Body of pancreas (tissue), 4 donors: Measurements from ENCODE around the gene SEPTIN5. TPM values are rescaled to one million over a fixed set of nuclear protein-coding genes. Genes with fewer than 3 reads are reported as not detected.

Experiments used
- ATAC-seq: fragments of 150-250 bp; one replicate; pipeline ENCODE4 v1.9.1; 2016
- DNase-seq, 4 donors: peaks; one replicate each; pipeline ENCODE4 v3.0.0-alpha.2; 2019
- H3K27ac ChIP-seq, 4 donors: fragments of 200-600 bp; sonication (generic); 1 replicate in 3 of 4; 2 replicates in 1 of 4; pipeline versions ENCODE4 v1.5.1 to v1.6.1; 2016 to 2019; ENCODE audit warnings: mild to moderate bottlenecking in 1 of 4, mixed read lengths in 1 of 4, moderate library complexity in 1 of 4
- H3K27me3 ChIP-seq, 2 donors: fragments of 200-600 bp; sonication (generic); one replicate each; pipeline ENCODE4 v1.6.0; 2016; ENCODE audit warnings: mild to moderate bottlenecking in 1 of 2
- H3K36me3 ChIP-seq, 2 donors: fragments of 200-600 bp; sonication (generic); replicated peaks in 1 of 2; 2 replicates each; pipeline ENCODE4 v1.5.1; 2016; ENCODE audit warnings: low read depth in 2 of 2; ENCODE audit not compliant: insufficient read depth in 1 of 2
- H3K4me1 ChIP-seq: fragments of 200-600 bp; sonication (generic); one replicate; pipeline ENCODE4 v1.6.0; 2016
- H3K4me3 ChIP-seq, 2 donors: fragments of 200-600 bp; sonication (generic); 1 replicate in 1 of 2; 2 replicates in 1 of 2; pipeline ENCODE4 v1.5.1; 2016 to 2019
- H3K9me3 ChIP-seq, 3 donors: fragments of 200-600 bp; sonication (generic); 1 replicate in 2 of 3; 2 replicates in 1 of 3; pipeline ENCODE4 v1.5.1; 2016
- POLR2A ChIP-seq, 3 donors: fragments of 450-650 bp; IDR thresholded peaks; one replicate each; pipeline ENCODE4 v1.6.1; 2016; ENCODE audit warnings: antibody characterized with exemption in 3 of 3, mild to moderate bottlenecking in 2 of 3
- WGBS, 2 donors: methylation state at CpG; one replicate each; pipeline ENCODE4 v1.1.5; 2017; 5-methylcytosine and 5-hydroxymethylcytosine counted together
- intact Hi-C: fragments of 100-400 bp; cut with DNase I; formaldehyde crosslinking; loops from one replicate; pipeline ENCODE4 v1.15.1; 2023
- total RNA-seq, 2 donors: library from RNA; depleted of rRNA; stranded (reverse); fragments of >200 nt; gene quantifications; one replicate each; pipeline ENCODE4 v1.1.0, GENCODE V29; 2016
- TF ChIP-seq, protein P1 (sequence below), 7 experiments: fragments of 450-650 bp in 4 of 7; fragments of 200-600 bp in 3 of 7; sonication (generic) in 3 of 7; IDR thresholded peaks; one replicate each; pipeline ENCODE4 v1.5.1; 2016 to 2019; ENCODE audit warnings: antibody characterized with exemption in 7 of 7

SEPTIN5 gene
- total RNA-seq, 2 donors from 2014 or later: 15.0 to 15.2 TPM

DNA sequence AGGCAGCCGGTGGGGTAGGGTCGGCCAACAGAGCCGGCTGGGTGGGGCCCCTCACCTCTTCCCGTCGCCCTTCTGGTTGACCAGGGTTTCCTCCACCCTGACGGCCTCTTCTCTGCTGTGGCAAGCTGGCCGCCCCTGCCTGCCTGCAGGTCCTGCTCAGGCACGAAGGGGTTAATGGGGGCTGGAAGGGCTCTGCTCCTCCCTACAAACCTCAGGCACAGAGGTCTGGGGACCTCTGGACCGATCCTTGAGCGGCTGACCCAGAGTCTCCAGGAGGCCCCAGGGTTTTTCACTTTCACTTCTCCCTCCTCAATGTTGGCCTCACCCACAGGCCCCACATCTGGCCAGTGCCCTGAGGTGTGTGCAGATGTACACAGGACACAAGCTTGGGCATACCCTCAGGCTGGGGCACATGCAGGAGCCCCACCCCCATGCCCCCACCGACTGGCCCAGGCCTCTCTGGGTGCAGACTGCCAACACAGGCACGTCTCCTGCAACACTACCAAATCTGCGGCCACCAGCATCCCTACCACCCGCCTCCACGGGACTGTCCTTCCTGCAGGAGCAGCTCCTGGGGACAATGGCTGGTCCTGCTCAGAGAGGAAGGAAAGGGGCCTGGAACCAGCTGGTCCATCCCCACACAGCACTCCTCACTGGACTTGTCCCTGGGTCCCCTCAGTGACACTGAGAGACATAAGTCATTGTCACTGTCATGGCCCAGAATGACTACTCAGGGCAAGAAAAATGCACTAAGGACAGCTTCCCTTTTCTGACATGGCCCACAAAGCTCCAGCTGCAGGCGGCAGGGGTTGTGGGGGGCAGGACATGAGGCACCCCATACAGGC, 43.1 kb downstream of the SEPTIN5 start:
- no peaks in the 10 kb centered on the region for H3K9me3 ChIP-seq
- intact Hi-C loops: no loop called here
- WGBS, 2 donors: 26 to 30% methylated on average over 5 to 15 of the region's 16 CpGs
- H3K27ac ChIP-seq: no peak overlapping the region
- TF ChIP-seq, protein P1, sequence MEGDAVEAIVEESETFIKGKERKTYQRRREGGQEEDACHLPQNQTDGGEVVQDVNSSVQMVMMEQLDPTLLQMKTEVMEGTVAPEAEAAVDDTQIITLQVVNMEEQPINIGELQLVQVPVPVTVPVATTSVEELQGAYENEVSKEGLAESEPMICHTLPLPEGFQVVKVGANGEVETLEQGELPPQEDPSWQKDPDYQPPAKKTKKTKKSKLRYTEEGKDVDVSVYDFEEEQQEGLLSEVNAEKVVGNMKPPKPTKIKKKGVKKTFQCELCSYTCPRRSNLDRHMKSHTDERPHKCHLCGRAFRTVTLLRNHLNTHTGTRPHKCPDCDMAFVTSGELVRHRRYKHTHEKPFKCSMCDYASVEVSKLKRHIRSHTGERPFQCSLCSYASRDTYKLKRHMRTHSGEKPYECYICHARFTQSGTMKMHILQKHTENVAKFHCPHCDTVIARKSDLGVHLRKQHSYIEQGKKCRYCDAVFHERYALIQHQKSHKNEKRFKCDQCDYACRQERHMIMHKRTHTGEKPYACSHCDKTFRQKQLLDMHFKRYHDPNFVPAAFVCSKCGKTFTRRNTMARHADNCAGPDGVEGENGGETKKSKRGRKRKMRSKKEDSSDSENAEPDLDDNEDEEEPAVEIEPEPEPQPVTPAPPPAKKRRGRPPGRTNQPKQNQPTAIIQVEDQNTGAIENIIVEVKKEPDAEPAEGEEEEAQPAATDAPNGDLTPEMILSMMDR (IDR thresholded peaks at IDR 0.05): no peak
- no peak for TF ChIP-seq POLR2A (IDR thresholded peaks at IDR 0.05)
- no peak overlapping the region for H3K4me3 ChIP-seq
- DNase-seq (no peak), ATAC-seq (no peak)
- peaks cover 35% of the 10 kb centered on the region for H3K4me1 ChIP-seq
- H3K27me3 ChIP-seq: peaks cover 0 to 34% of the 10 kb centered on the region in 2 donors
- no peaks in the 10 kb centered on the region for H3K36me3 ChIP-seq

GRCh38 chr22:19757985-19758895, 43.9 kb downstream of the SEPTIN5 start:
- Histone ChIP-seq H3K27ac (no peak overlapping the region), H3K4me3 (no peak overlapping the region), H3K36me3 (no peaks in the 10 kb centered on the region), H3K27me3 (peaks cover 0 to 34% of the 10 kb centered on the region in 2 donors), H3K4me1 (peaks cover 35% of the 10 kb centered on the region), H3K9me3 (no peaks in the 10 kb centered on the region)
- DNase-seq (no peak), ATAC-seq (no peak)
- 46 to 60% methylated on average over 7 to 32 of the region's 43 CpGs for whole genome bisulfite sequencing, 2 donors
- no peak for TF ChIP-seq POLR2A (IDR thresholded peaks at IDR 0.05)
- TF ChIP-seq, protein P1 (IDR thresholded peaks at IDR 0.05): no peak
- intact Hi-C loops: no loop called here

DNA sequence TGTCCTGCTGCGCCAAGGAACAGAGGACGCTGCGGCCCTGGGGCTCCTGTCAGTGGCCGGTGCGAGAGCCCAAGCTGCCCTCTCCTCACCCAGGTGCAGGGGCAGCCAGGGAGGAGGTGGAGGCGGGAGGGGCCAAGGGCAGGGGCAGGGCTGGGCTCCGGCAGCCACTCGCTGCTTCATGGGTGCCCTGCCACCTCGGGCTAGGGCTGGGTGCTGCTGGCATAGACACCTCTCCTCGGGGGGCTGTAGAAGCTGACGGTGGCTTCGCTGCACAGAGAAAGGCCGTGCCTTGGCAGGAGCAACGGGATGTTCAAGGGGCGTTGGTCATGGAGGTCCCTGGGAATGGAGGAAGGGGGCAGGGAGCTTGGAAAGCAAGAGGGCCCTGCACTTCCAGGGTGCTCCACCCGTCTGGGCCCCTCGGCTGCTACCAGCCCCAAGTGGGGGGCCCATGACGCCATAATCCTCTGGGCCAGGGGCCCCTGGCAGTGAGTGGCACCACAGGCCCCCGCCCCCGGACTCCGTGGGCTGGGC, 44.7 kb downstream of the SEPTIN5 start:
- DNase-seq: no peak
- Histone ChIP-seq H3K4me3 (no peak overlapping the region), H3K9me3 (no peaks in the 10 kb centered on the region), H3K27me3 (peaks cover 0 to 34% of the 10 kb centered on the region in 2 donors), H3K4me1 (peaks cover 35% of the 10 kb centered on the region), H3K36me3 (no peaks in the 10 kb centered on the region), H3K27ac (no peak overlapping the region)
- no peak for ATAC-seq
- WGBS, 2 donors: 0 to 6% methylated on average over 1 to 17 of the region's 21 CpGs
- TF ChIP-seq, protein P1 (IDR thresholded peaks at IDR 0.05): no peak
- no peak for TF ChIP-seq POLR2A (IDR thresholded peaks at IDR 0.05)
- intact Hi-C loops: no loop called here

- Histone ChIP-seq H3K27ac (no peak overlapping the region), H3K36me3 (no peaks in the 10 kb centered on the region), H3K4me1 (peaks cover 35% of the 10 kb centered on the region), H3K9me3 (no peaks in the 10 kb centered on the region), H3K27me3 (peaks cover 0 to 36% of the 10 kb centered on the region in 2 donors), H3K4me3 (no peak overlapping the region)
- no peak for DNase-seq
- TF ChIP-seq, protein P1 (IDR thresholded peaks at IDR 0.05): no peak
- TF ChIP-seq POLR2A (IDR thresholded peaks at IDR 0.05): no peak
- 6 to 18% methylated on average over 7 to 42 of the region's 43 CpGs for WGBS, 2 donors
- intact Hi-C loops: no loop called here
- no peak for ATAC-seq
Observed at GRCh38 chr22:19759427-19760057, 45.2 kb downstream of the SEPTIN5 start.
